ENCODE results near the gene NMRK2. TPM values are rescaled to one million over a fixed set of nuclear protein-coding genes. Genes with fewer than 3 reads are reported as not detected.

NMRK2 gene
- polyA plus RNA-seq, 3 donors = not detected

DNA sequence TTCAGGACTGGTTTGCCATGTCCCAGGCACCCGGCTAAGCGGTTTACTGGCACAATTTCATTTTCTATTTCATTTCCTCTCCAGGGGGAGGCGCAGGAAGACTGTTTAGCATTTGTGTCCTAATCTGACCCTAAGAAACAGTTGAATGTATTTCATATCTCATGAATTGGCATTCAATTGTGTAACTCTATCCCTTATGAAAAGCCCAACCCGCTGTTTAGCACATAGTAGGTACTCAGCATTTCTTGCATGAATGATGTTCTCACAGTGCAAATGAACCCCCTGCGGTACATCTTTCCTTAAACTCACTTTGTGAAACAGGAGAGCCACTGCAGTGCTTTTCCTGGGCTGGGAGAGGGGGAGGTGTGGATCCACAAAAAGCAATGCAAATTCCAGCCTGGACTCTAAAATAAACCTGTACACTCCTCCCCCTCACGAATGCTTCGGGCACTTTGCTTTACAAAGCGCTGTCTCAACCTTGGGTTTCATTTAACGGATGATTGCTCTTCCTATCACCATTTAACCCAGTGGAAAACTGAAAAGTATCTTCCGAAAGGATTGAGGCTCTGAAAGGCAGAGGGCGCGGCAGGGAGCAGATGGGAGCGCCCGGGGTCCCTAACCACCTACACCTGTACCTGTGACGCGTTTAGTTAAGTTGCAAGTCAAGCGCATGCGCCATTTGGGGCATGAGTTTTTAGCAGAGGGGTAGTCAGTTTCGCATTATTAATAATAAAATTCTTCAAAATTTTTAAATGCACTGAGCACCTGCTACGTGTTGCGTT, 53.6 kb downstream of the NMRK2 start:
- Histone ChIP-seq H3K79me2 (ENCODE audit: insufficient read depth, low read length) (peaks cover 39% of the 10 kb centered on the region), H2AFZ (ENCODE audit: insufficient read depth, low read depth, low read length, poor library complexity, severe bottlenecking) (peak overlapping the region; percentile 24), H3K4me2 (replicated peaks; ENCODE audit: extremely low read depth, low read length, poor library complexity, severe bottlenecking) (peak overlapping the region; percentile 84), H3K9me3 (replicated peaks in 1 of 2; ENCODE audit: control insufficient read depth in 1 of 2, insufficient read depth in 1 of 2, low read length in 2 of 2) (no peaks in the 10 kb centered on the region), H3K4me3 (replicated peaks in 1 of 3; ENCODE audit: low read depth in 2 of 3, low read length in 3 of 3) (peak overlapping the region; percentile 76 to 97 (median 93)), H3K36me3 (replicated peaks in 1 of 2; ENCODE audit: control insufficient read depth in 1 of 2, insufficient read depth in 2 of 2, low read length in 2 of 2) (peaks cover 28 to 29% of the 10 kb centered on the region in 2 donors), H3K4me1 (ENCODE audit: control insufficient read depth in 1 of 2, insufficient read depth in 2 of 2, low read length in 2 of 2) (peaks cover 35 to 50% of the 10 kb centered on the region in 2 donors), H3K27me3 (ENCODE audit: control insufficient read depth in 2 of 2, insufficient read depth in 2 of 2, low read length in 2 of 2) (no peaks in the 10 kb centered on the region), H3K27ac (ENCODE audit: low read depth in 1 of 2, low read length in 2 of 2) (no peak overlapping the region), H3K9ac (ENCODE audit: insufficient read depth, low read length, poor library complexity, severe bottlenecking) (no peak overlapping the region), H4K20me1 (ENCODE audit: insufficient read depth, low read length) (peaks cover 50% of the 10 kb centered on the region)
- peak overlapping the region; percentile 96 to 97 for H3K4me3 Mint-ChIP-seq
- intact Hi-C loops (cut with micrococcal nuclease) = loop anchor here (2.0 to 5.0 kb wide), 3 partner anchors 81 to 196 kb away; partner anchors contain the start of genes ANKRD24 (in 1 of the 2), SIRT6 (in 1 of the 2) and ZBTB7A (in 1 of the 2)
- H3K4me1 Mint-ChIP-seq = peaks cover 45% of the 10 kb centered on the region
- peak; percentile 62 to 78 (median 74) for DNase-seq
- H3K36me3 Mint-ChIP-seq = peaks cover 28 to 29% of the 10 kb centered on the region in 2 donors
- H3K9me3 Mint-ChIP-seq = peaks cover 0 to 6% (median 1%) of the 10 kb centered on the region in 7 donors
- TF ChIP-seq, protein P1, sequence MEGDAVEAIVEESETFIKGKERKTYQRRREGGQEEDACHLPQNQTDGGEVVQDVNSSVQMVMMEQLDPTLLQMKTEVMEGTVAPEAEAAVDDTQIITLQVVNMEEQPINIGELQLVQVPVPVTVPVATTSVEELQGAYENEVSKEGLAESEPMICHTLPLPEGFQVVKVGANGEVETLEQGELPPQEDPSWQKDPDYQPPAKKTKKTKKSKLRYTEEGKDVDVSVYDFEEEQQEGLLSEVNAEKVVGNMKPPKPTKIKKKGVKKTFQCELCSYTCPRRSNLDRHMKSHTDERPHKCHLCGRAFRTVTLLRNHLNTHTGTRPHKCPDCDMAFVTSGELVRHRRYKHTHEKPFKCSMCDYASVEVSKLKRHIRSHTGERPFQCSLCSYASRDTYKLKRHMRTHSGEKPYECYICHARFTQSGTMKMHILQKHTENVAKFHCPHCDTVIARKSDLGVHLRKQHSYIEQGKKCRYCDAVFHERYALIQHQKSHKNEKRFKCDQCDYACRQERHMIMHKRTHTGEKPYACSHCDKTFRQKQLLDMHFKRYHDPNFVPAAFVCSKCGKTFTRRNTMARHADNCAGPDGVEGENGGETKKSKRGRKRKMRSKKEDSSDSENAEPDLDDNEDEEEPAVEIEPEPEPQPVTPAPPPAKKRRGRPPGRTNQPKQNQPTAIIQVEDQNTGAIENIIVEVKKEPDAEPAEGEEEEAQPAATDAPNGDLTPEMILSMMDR (IDR thresholded peaks at IDR 0.05) = peak; percentile 75
- peaks cover 0 to 3% (median 0%) of the 10 kb centered on the region in 3 donors for H3K27me3 Mint-ChIP-seq (ENCODE audit: low read depth in 3 of 3)
- 2% methylated on average over 11 of the region's 21 CpGs for WGBS (ENCODE audit: insufficient coverage)
- H3K27ac Mint-ChIP-seq = peak overlapping the region in 6 of 7 donors; percentile 16 to 97 (median 87)

DNA sequence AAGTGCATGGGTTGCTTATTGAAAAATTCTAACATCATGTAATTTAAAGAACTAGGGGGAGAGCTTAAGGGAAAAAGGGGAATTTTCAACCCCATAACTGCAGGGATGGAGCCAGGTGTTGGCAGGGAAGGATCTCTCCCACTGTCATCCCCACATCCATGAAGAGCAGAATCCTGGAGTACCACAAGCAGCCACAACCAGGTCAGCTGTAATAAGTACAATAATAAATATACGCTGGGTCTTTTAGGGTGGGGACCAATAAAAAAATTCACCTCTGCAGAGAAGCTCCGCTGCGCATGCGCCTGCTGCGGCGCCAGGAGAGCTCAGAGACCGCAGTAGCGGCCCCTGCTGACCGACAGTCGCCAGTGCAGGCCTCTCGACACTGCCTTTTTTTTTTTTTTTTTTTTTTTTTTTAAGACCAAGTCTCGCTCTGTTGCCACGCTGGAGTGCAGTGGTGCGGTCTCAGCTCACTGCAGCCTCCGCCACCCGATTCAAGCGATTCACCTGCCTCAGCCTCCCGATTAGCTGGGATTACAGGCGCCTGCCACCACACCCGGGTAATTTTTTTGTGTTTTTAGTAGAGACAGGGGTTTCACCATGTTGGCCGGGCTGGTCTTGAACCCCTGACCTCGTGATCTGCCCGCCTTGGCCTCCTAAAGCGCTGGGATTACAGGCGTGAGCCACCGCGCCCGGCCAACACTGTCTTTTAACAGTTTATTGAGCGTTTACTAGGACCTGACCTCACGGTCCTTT, 54.9 kb downstream of the NMRK2 start:
- peaks cover 15 to 16% of the 10 kb centered on the region in 2 donors for H3K36me3 ChIP-seq (replicated peaks in 1 of 2; ENCODE audit: control insufficient read depth in 1 of 2, insufficient read depth in 2 of 2, low read length in 2 of 2)
- H3K4me2 ChIP-seq (replicated peaks; ENCODE audit: extremely low read depth, low read length, poor library complexity, severe bottlenecking) = peak overlapping the region; percentile 44
- H2AFZ ChIP-seq (ENCODE audit: insufficient read depth, low read depth, low read length, poor library complexity, severe bottlenecking) = peak overlapping the region; percentile 41
- H3K79me2 ChIP-seq (ENCODE audit: insufficient read depth, low read length) = peaks cover 26% of the 10 kb centered on the region
- peak overlapping the region in 1 of 3 experiments; percentile 32 for H3K4me3 ChIP-seq (replicated peaks in 1 of 3; ENCODE audit: low read depth in 2 of 3, low read length in 3 of 3)
- Mint-ChIP-seq H3K4me3 (peak overlapping the region; percentile 58 to 77), H3K27me3 (ENCODE audit: low read depth in 3 of 3) (peaks cover 0 to 5% (median 0%) of the 10 kb centered on the region in 3 donors), H3K36me3 (peaks cover 16% of the 10 kb centered on the region in 2 donors), H3K4me1 (peaks cover 45% of the 10 kb centered on the region), H3K27ac (peak overlapping the region in 6 of 7 donors; percentile 22 to 80 (median 71)), H3K9me3 (peaks cover 0 to 10% (median 1%) of the 10 kb centered on the region in 7 donors)
- H3K9ac ChIP-seq (ENCODE audit: insufficient read depth, low read length, poor library complexity, severe bottlenecking) = peak overlapping the region; percentile 21
- H3K9me3 ChIP-seq (replicated peaks in 1 of 2; ENCODE audit: control insufficient read depth in 1 of 2, insufficient read depth in 1 of 2, low read length in 2 of 2) = no peaks in the 10 kb centered on the region
- H3K27me3 ChIP-seq (ENCODE audit: control insufficient read depth in 2 of 2, insufficient read depth in 2 of 2, low read length in 2 of 2) = no peaks in the 10 kb centered on the region
- TF ChIP-seq, protein P1 (IDR thresholded peaks at IDR 0.05) = peak; percentile 83
- 10% methylated on average over 20 of the region's 30 CpGs for WGBS (ENCODE audit: insufficient coverage)
- intact Hi-C loops (cut with micrococcal nuclease) = loop anchor here (2.0 to 5.0 kb wide), 3 partner anchors 80 to 195 kb away; partner anchors contain the start of genes ANKRD24 (in 1 of the 2), SIRT6 (in 1 of the 2) and ZBTB7A (in 1 of the 2)
- H3K27ac ChIP-seq (ENCODE audit: low read depth in 1 of 2, low read length in 2 of 2) = no peak overlapping the region
- peaks cover 35 to 50% of the 10 kb centered on the region in 2 donors for H3K4me1 ChIP-seq (ENCODE audit: control insufficient read depth in 1 of 2, insufficient read depth in 2 of 2, low read length in 2 of 2)
- DNase-seq = peak; percentile 84 to 90 (median 86)
- peaks cover 37% of the 10 kb centered on the region for H4K20me1 ChIP-seq (ENCODE audit: insufficient read depth, low read length)
